Endothelial cell of umbilical vein (primary cell): Measurements from ENCODE around the gene MPIG6B.

ENCODE experiments used
- EZH2 ChIP-seq: IDR thresholded peaks from 2 replicates; pipeline ENCODE4 v1.6.1; 2012; ENCODE audit warnings: borderline replicate concordance, low read depth, mild to moderate bottlenecking, moderate library complexity, low read length, inconsistent platforms; ENCODE audit not compliant: severe bottlenecking
- FOS ChIP-seq: IDR thresholded peaks from 2 replicates; pipeline ENCODE4 v1.6.1; 2011; ENCODE audit warnings: mild to moderate bottlenecking, low read length, moderate library complexity, borderline replicate concordance; ENCODE audit not compliant: insufficient read depth
- MYC ChIP-seq: IDR thresholded peaks from one replicate; pipeline ENCODE4 v1.6.1; 2011; ENCODE audit warnings: mild to moderate bottlenecking, low read depth, low read length
- POLR2A ChIP-seq: IDR thresholded peaks from 2 replicates; pipeline ENCODE4 v1.6.1; 2012; ENCODE audit warnings: low read depth, mild to moderate bottlenecking, control low read depth, low read length
- POLR2AphosphoS5 ChIP-seq: IDR thresholded peaks from 2 replicates; pipeline ENCODE4 v1.6.1; 2012; ENCODE audit warnings: low read depth, mild to moderate bottlenecking, control low read depth, low read length, moderate library complexity; ENCODE audit not compliant: insufficient read depth
- TF ChIP-seq, protein P1 (sequence below), 2 donors: IDR thresholded peaks; 1 replicate in 1 of 2; 2 replicates in 1 of 2; pipeline ENCODE4 v1.5.1; 2011; ENCODE audit warnings: low read length in 2 of 2, mild to moderate bottlenecking in 2 of 2, moderate library complexity in 2 of 2, control low read depth in 1 of 2, inconsistent platforms in 1 of 2, low read depth in 1 of 2; ENCODE audit not compliant: insufficient read depth in 1 of 2; ENCODE audit errors: extremely low read depth in 1 of 2
- TF ChIP-seq, protein P2 (sequence below): IDR thresholded peaks from 2 replicates; pipeline ENCODE4 v1.6.1; 2011; ENCODE audit not compliant: insufficient read depth, insufficient read length

DNA sequence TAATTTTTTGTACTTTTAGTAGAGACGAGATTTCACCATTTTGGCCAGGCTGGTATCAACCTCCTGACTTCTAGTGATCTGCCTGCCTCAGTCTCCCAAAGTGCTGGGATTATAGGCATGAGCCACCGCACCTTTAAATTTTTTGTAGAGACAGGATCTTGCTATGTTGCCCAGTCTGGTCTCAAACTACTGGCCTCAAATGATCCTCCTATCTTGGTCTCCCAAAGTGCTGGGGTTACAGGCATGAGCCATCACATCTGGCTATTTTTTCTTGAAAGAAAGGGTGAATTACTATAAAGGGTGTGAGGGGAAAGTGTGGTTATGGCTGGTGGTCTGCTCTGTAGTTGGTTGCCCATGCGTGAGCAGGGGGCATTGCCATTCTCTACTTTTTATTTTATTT is 14.9 kb upstream of the MPIG6B start:
- TF ChIP-seq POLR2A (no peak), FOS (no peak), POLR2AphosphoS5 (no peak), EZH2 (no peak), MYC (no peak)
- TF ChIP-seq, protein P1, sequence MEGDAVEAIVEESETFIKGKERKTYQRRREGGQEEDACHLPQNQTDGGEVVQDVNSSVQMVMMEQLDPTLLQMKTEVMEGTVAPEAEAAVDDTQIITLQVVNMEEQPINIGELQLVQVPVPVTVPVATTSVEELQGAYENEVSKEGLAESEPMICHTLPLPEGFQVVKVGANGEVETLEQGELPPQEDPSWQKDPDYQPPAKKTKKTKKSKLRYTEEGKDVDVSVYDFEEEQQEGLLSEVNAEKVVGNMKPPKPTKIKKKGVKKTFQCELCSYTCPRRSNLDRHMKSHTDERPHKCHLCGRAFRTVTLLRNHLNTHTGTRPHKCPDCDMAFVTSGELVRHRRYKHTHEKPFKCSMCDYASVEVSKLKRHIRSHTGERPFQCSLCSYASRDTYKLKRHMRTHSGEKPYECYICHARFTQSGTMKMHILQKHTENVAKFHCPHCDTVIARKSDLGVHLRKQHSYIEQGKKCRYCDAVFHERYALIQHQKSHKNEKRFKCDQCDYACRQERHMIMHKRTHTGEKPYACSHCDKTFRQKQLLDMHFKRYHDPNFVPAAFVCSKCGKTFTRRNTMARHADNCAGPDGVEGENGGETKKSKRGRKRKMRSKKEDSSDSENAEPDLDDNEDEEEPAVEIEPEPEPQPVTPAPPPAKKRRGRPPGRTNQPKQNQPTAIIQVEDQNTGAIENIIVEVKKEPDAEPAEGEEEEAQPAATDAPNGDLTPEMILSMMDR (IDR thresholded peaks at IDR 0.05; ENCODE audit: extremely low read depth in 1 of 2, insufficient read depth in 1 of 2, low read depth in 1 of 2, low read length in 2 of 2), result no peak
- TF ChIP-seq, protein P2, sequence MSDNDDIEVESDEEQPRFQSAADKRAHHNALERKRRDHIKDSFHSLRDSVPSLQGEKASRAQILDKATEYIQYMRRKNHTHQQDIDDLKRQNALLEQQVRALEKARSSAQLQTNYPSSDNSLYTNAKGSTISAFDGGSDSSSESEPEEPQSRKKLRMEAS, result no peak
